Kidney (tissue), 14 donors: ENCODE results near the gene SASH1. TPM values are rescaled to one million over a fixed set of nuclear protein-coding genes. Genes with fewer than 3 reads are reported as not detected.
"Not testable (repeated sequence)": the region's sequence is repeated elsewhere in the genome, so short reads cannot be mapped to it uniquely, and the experiment has no call there.

Experiments used
- DNase-seq, 5 donors: peaks; one replicate each; pipeline ENCODE4 v3.0.0-alpha.2; 2013 to 2020
- FAIRE-seq: peaks from 2 replicates; lab custom pipeline; 2012; peaks lifted over from hg19 to GRCh38; lab: Jason Lieb, UNC
- H3K27ac ChIP-seq, 2 donors: one replicate each; pipeline ENCODE4 v1.7.0; 2013; ENCODE audit warnings: low read depth in 2 of 2, low read length in 2 of 2, inconsistent platforms in 1 of 2
- H3K27me3 ChIP-seq: one replicate; pipeline ENCODE4 v1.7.1; 2013; ENCODE audit warnings: low read length, inconsistent platforms; ENCODE audit not compliant: control insufficient read depth, insufficient read depth
- H3K36me3 ChIP-seq, 3 donors: one replicate each; pipeline versions ENCODE4 v1.7.0 to v1.7.1; 2013; ENCODE audit warnings: low read length in 3 of 3, control low read depth in 1 of 3, inconsistent platforms in 1 of 3; ENCODE audit not compliant: insufficient read depth in 3 of 3, control insufficient read depth in 2 of 3
- H3K4me1 ChIP-seq, 3 donors: one replicate each; pipeline versions ENCODE4 v1.7.0 to v1.7.1; 2013; ENCODE audit warnings: low read length in 3 of 3, inconsistent platforms in 1 of 3, low read depth in 1 of 3; ENCODE audit not compliant: control insufficient read depth in 2 of 3, insufficient read depth in 2 of 3
- H3K4me3 ChIP-seq, 3 donors: one replicate each; pipeline versions ENCODE4 v1.7.0 to v1.8.1; 2013; ENCODE audit warnings: low read length in 3 of 3, control low read depth in 1 of 3, inconsistent platforms in 1 of 3
- H3K9ac ChIP-seq, 3 donors: one replicate each; pipeline versions ENCODE4 v1.7.0 to v1.7.1; 2013; ENCODE audit warnings: low read length in 3 of 3, control low read depth in 1 of 3, inconsistent platforms in 1 of 3
- H3K9me3 ChIP-seq, 3 donors: one replicate each; pipeline versions ENCODE4 v1.7.0 to v1.7.1; 2013; ENCODE audit warnings: low read length in 3 of 3, control low read depth in 1 of 3, inconsistent platforms in 1 of 3; ENCODE audit not compliant: control insufficient read depth in 2 of 3, insufficient read depth in 1 of 3
- CTCF ChIP-seq: IDR thresholded peaks from 3 replicates; pipeline ENCODE4 v1.5.1; 2012; ENCODE audit warnings: mild to moderate bottlenecking, moderate library complexity, borderline replicate concordance; ENCODE audit not compliant: insufficient read depth; ENCODE audit errors: extremely low read depth
- intact Hi-C: fragments of 100-400 bp; cut with DNase I; formaldehyde crosslinking; loops from one replicate; pipeline ENCODE4 v1.11.1; 2022
- polyA plus RNA-seq: library from polyadenylated mRNA; stranded (reverse); fragments of 350-450 nt; fragmentation: Illumina TruSeq; extraction: RNeasy Lipid Tissue Mini Kit (QIAGEN cat#74804); gene quantifications from one replicate; pipeline ENCODE4 v1.2.3, GENCODE V29; 2014; ENCODE audit warnings: low read depth, low replicate concordance; ENCODE audit not compliant: insufficient read depth
- total RNA-seq: library from RNA; stranded (reverse); fragmentation: NEBNext Ultra II Directional; extraction: Animal tissue kit (Norgen Biotek cat#: 25700); gene quantifications from one replicate; pipeline ENCODE4 v1.2.1, GENCODE V29; 2021
- donor health status: control.
- donor health status: control.
- donor health status: control.
- donor health status: control.
- donor health status: control.
- donor health status: DM: yes; HTN: yes; CAD: no.
- donor health status: Normal renal cell carcinoma (clear cell type).

The SASH1 gene
- total and polyA plus RNA-seq, 2 donors from 2014 or later = 6.2 to 148 TPM

- H3K4me3 ChIP-seq = no peak overlapping the region
- TF ChIP-seq CTCF = no peak
- no peak overlapping the region for H3K27ac ChIP-seq
- intact Hi-C loops = no loop called here
- H3K27me3 ChIP-seq = no peaks in the 10 kb centered on the region
- no peaks in the 10 kb centered on the region for H3K36me3 ChIP-seq
- H3K4me1 ChIP-seq = peaks cover 0 to 12% (median 0%) of the 10 kb centered on the region in 3 donors
- DNase-seq (no peak), FAIRE-seq (no peak)
- peak overlapping the region in 1 of 3 donors; percentile 40 for H3K9ac ChIP-seq
- no peaks in the 10 kb centered on the region for H3K9me3 ChIP-seq
These were observed 45.9 kb downstream of the SASH1 start for GRCh38 chr6:148388521-148388920.

- Histone ChIP-seq H3K27ac (no peak overlapping the region), H3K4me3 (no peak overlapping the region), H3K27me3 (no peaks in the 10 kb centered on the region), H3K9me3 (no peaks in the 10 kb centered on the region), H3K4me1 (peaks cover 0 to 12% (median 0%) of the 10 kb centered on the region in 3 donors), H3K9ac (peak overlapping the region in 1 of 3 donors; percentile 40), H3K36me3 (no peaks in the 10 kb centered on the region)
- intact Hi-C loops = no loop called here
- DNase-seq (peak in 2 of 5 donors; percentile 31 to 36), FAIRE-seq (no peak)
- no peak for TF ChIP-seq CTCF
These were observed 46.4 kb downstream of the SASH1 start for GRCh38 chr6:148389086-148389485.

GRCh38 chr6:148389917-148390316 lies 47.3 kb downstream of the SASH1 start:
- TF ChIP-seq CTCF = no peak
- Histone ChIP-seq H3K27me3 (no peaks in the 10 kb centered on the region), H3K4me3 (no peak overlapping the region), H3K27ac (no peak overlapping the region), H3K36me3 (no peaks in the 10 kb centered on the region), H3K9me3 (no peaks in the 10 kb centered on the region), H3K4me1 (peaks cover 0 to 12% (median 0%) of the 10 kb centered on the region in 3 donors), H3K9ac (no peak overlapping the region)
- intact Hi-C loops = no loop called here
- FAIRE-seq = no peak
- no peak for DNase-seq

- not testable (repeated sequence) for H3K27ac ChIP-seq, FAIRE-seq
- H3K4me1 ChIP-seq = peaks cover 0 to 12% (median 0%) of the 10 kb centered on the region in 3 donors
These were observed 49.5 kb downstream of the SASH1 start for GRCh38 chr6:148392127-148392526.

More at GRCh38 chr6:148392127-148392526, 49.5 kb downstream of the SASH1 start:
- H3K9ac ChIP-seq, H3K27me3 ChIP-seq, H3K36me3 ChIP-seq, intact Hi-C loops, H3K9me3 ChIP-seq, DNase-seq, H3K4me3 ChIP-seq: not testable (repeated sequence)
